ENCODE measurements around the gene CSH2. TPM values are rescaled to one million over a fixed set of nuclear protein-coding genes. Genes with fewer than 3 reads are reported as not detected.
"Not testable (repeated sequence)": the region's sequence is repeated elsewhere in the genome, so short reads cannot be mapped to it uniquely, and the experiment has no call there.

Gene CSH2
- total RNA-seq, 1 experiment from 2014 or later = not detected

DNA sequence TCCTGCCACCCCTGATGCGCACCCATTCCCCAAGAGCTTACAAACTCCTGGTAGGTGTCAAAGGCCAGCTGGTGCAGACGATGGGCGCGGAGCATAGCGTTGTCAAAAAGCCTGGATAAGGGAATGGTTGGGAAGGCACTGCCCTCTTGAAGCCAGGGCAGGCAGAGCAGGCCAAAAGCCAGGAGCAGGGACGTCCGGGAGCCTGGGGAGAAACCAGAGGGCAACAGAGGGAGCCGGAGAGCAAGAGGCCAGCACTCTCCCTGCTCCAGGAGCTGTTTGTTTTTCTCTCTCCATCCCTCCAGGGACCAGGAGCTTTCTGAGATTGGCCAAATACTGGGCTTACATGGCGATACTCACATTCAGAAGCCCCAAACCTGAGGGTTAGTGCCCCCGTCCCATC is 44.8 kb upstream of the CSH2 start:
- intact Hi-C loops (cut with micrococcal nuclease) = loop anchor here (2.0 to 10.0 kb wide), 3 partner anchors 72 to 366 kb away; no protein-coding TSS in a partner anchor
- ChIA-PET POLR2A (interaction anchor here (0.6 kb wide), 1 partner anchor 195 kb away, joined by 3 read pairs; no protein-coding TSS in a partner anchor), CTCF (interaction anchor here (0.7 to 5.0 kb wide), 17 partner anchors 10 to 502 kb away, joined by 3 to 63 read pairs (median 6); partner anchors contain the start of gene CD79B)
- Mint-ChIP-seq H3K36me3 (ENCODE audit: insufficient read depth, unreplicated experiment) (no peaks in the 10 kb centered on the region), H3K4me3 (ENCODE audit: unreplicated experiment) (no peak overlapping the region), H3K27ac (ENCODE audit: low read depth, unreplicated experiment) (no peak overlapping the region), H3K4me1 (ENCODE audit: insufficient read depth, unreplicated experiment) (peaks cover 5% of the 10 kb centered on the region), H3K9me3 (ENCODE audit: unreplicated experiment) (no peaks in the 10 kb centered on the region), H3K27me3 (ENCODE audit: insufficient read depth, unreplicated experiment) (peaks cover 13% of the 10 kb centered on the region)
- no TSS peak for BruUV-seq (replicated peaks)
- TF ChIP-seq, protein P1, sequence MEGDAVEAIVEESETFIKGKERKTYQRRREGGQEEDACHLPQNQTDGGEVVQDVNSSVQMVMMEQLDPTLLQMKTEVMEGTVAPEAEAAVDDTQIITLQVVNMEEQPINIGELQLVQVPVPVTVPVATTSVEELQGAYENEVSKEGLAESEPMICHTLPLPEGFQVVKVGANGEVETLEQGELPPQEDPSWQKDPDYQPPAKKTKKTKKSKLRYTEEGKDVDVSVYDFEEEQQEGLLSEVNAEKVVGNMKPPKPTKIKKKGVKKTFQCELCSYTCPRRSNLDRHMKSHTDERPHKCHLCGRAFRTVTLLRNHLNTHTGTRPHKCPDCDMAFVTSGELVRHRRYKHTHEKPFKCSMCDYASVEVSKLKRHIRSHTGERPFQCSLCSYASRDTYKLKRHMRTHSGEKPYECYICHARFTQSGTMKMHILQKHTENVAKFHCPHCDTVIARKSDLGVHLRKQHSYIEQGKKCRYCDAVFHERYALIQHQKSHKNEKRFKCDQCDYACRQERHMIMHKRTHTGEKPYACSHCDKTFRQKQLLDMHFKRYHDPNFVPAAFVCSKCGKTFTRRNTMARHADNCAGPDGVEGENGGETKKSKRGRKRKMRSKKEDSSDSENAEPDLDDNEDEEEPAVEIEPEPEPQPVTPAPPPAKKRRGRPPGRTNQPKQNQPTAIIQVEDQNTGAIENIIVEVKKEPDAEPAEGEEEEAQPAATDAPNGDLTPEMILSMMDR (IDR thresholded peaks at IDR 0.05; ENCODE audit: unreplicated experiment) = no peak
- DNase-seq (ENCODE audit: unreplicated experiment) = no peak

DNA sequence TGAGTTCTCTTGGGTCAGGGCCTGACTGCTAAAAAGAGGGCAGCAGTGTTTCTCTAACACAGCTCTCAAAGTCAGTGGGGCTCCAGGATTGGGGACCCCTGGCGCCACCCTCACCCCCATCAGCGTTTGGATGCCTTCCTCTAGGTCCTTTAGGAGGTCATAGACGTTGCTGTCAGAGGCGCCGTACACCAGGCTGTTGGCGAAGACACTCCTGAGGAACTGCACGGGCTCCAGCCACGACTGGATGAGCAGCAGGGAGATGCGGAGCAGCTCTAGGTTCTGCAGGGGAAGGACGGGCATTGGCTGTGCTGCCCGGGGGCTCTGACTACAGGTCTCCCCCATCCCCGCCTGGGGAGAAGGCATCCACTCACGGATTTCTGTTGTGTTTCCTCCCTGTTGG is 44.2 kb upstream of the CSH2 start:
- DNase-seq (ENCODE audit: unreplicated experiment) = no peak
- H3K9me3 Mint-ChIP-seq (ENCODE audit: unreplicated experiment) = no peaks in the 10 kb centered on the region
- TF ChIP-seq, protein P1 (IDR thresholded peaks at IDR 0.05; ENCODE audit: unreplicated experiment) = no peak
- BruUV-seq (replicated peaks) = no TSS peak
- no peak overlapping the region for H3K27ac Mint-ChIP-seq (ENCODE audit: low read depth, unreplicated experiment)
- ChIA-PET CTCF (interaction anchor here (1.1 to 5.0 kb wide), 6 partner anchors 11 to 293 kb away, joined by 3 to 63 read pairs (median 26); no protein-coding TSS in a partner anchor), POLR2A (interaction anchor here (0.6 kb wide), 1 partner anchor 195 kb away, joined by 3 read pairs; no protein-coding TSS in a partner anchor)
- no peak overlapping the region for H3K4me3 Mint-ChIP-seq (ENCODE audit: unreplicated experiment)
- no peaks in the 10 kb centered on the region for H3K36me3 Mint-ChIP-seq (ENCODE audit: insufficient read depth, unreplicated experiment)
- peaks cover 13% of the 10 kb centered on the region for H3K27me3 Mint-ChIP-seq (ENCODE audit: insufficient read depth, unreplicated experiment)
- intact Hi-C loops (cut with micrococcal nuclease) = loop anchor here (2.0 to 10.0 kb wide), 3 partner anchors 73 to 367 kb away; no protein-coding TSS in a partner anchor
- peaks cover 5% of the 10 kb centered on the region for H3K4me1 Mint-ChIP-seq (ENCODE audit: insufficient read depth, unreplicated experiment)

DNA sequence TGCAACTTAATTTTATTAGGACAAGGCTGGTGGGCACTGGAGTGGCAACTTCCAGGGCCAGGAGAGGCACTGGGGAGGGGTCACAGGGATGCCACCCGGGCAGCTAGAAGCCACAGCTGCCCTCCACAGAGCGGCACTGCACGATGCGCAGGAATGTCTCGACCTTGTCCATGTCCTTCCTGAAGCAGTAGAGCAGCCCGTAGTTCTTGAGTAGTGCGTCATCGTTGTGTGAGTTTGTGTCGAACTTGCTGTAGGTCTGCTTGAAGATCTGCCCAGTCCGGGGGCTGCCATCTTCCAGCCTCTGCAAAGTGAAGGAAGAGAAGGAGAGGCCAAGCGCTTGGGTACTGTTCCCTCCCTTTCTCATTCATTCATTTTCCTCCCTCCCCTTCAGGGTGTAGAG is 43.7 kb upstream of the CSH2 start:
- H3K36me3 Mint-ChIP-seq (ENCODE audit: insufficient read depth, unreplicated experiment); BruUV-seq (replicated peaks); POLR2A ChIA-PET; H3K27ac Mint-ChIP-seq (ENCODE audit: low read depth, unreplicated experiment); DNase-seq (ENCODE audit: unreplicated experiment); H3K4me3 Mint-ChIP-seq (ENCODE audit: unreplicated experiment); H3K9me3 Mint-ChIP-seq (ENCODE audit: unreplicated experiment); H3K4me1 Mint-ChIP-seq (ENCODE audit: insufficient read depth, unreplicated experiment): not testable (repeated sequence)
- CTCF ChIA-PET = interaction anchor here (3.5 to 5.0 kb wide), 3 partner anchors 109 to 216 kb away, joined by 33 to 63 read pairs (median 40); no protein-coding TSS in a partner anchor
- intact Hi-C loops (cut with micrococcal nuclease) = loop anchor here (10.0 kb wide), 1 partner anchor 368 kb away; no protein-coding TSS in a partner anchor
- H3K27me3 Mint-ChIP-seq (ENCODE audit: insufficient read depth, unreplicated experiment) = peaks cover 13% of the 10 kb centered on the region

DNA sequence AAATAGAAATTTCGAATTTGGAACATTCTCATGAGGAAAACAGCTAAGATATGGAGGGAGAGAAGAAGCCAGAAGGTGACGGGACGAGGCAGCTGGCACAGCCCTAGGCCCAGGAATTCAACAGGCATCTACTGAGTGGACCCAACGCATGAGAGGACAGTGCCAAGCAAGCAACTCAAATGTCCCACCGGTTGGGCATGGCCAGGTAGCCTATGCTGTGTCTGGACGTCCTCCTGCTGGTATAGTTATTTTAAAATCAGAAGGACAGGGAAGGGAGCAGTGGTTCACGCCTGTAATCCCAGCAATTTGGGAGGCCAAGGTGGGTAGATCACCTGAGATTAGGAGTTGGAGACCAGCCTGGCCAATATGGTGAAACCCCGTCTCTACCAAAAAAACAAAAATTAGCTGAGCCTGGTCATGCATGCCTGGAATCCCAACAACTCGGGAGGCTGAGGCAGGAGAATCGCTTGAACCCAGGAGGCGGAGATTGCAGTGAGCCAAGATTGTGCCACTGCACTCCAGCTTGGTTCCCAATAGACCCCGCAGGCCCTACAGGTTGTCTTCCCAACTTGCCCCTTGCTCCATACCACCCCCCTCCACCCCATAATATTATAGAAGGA is 43.2 kb upstream of the CSH2 start:
- H3K36me3 Mint-ChIP-seq (ENCODE audit: insufficient read depth, unreplicated experiment) = peaks cover 6% of the 10 kb centered on the region
- peaks cover 13% of the 10 kb centered on the region for H3K27me3 Mint-ChIP-seq (ENCODE audit: insufficient read depth, unreplicated experiment)
- H3K4me3 Mint-ChIP-seq (ENCODE audit: unreplicated experiment) = no peak overlapping the region
- BruUV-seq (replicated peaks) = no TSS peak
- ChIA-PET CTCF (interaction anchor here (0.6 to 5.0 kb wide), 4 partner anchors 10 to 217 kb away, joined by 3 to 40 read pairs (median 18); no protein-coding TSS in a partner anchor), POLR2A (interaction anchor here (1.2 kb wide), 1 partner anchor 217 kb away, joined by 4 read pairs; no protein-coding TSS in a partner anchor)
- H3K9me3 Mint-ChIP-seq (ENCODE audit: unreplicated experiment) = no peaks in the 10 kb centered on the region
- H3K4me1 Mint-ChIP-seq (ENCODE audit: insufficient read depth, unreplicated experiment) = peaks cover 5% of the 10 kb centered on the region
- no peak for DNase-seq (ENCODE audit: unreplicated experiment)
- intact Hi-C loops (cut with micrococcal nuclease) = loop anchor here (10.0 kb wide), 1 partner anchor 368 kb away; no protein-coding TSS in a partner anchor
- TF ChIP-seq, protein P1 (IDR thresholded peaks at IDR 0.05; ENCODE audit: unreplicated experiment) = no peak
- H3K27ac Mint-ChIP-seq (ENCODE audit: low read depth, unreplicated experiment) = no peak overlapping the region

DNA sequence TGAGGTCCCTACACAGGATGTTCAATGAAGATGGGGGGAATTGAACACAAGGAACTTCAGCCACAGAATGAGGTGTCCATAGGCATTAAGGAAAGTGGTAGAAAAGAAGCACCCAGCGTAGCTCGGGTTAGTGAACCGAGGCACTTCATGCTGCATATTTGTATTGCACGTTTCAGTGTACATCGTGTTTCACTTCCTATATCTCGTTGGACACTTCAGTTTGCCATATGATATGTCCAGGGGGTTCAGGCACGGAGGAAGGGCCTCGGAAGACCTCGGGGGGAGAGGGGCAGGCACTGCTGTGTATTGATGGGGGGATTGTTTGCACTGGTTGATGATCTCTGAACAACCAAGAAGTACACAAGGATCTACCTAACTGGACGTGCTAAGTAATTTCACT is 42.3 kb upstream of the CSH2 start:
- ChIA-PET POLR2A (interaction anchor here (1.2 kb wide), 1 partner anchor 218 kb away, joined by 4 read pairs; no protein-coding TSS in a partner anchor), CTCF (interaction anchor here (0.7 to 5.0 kb wide), 3 partner anchors 110 to 217 kb away, joined by 3 to 40 read pairs (median 3); no protein-coding TSS in a partner anchor)
- H3K9me3 Mint-ChIP-seq (ENCODE audit: unreplicated experiment); BruUV-seq (replicated peaks); H3K36me3 Mint-ChIP-seq (ENCODE audit: insufficient read depth, unreplicated experiment); H3K27ac Mint-ChIP-seq (ENCODE audit: low read depth, unreplicated experiment); H3K4me3 Mint-ChIP-seq (ENCODE audit: unreplicated experiment); H3K4me1 Mint-ChIP-seq (ENCODE audit: insufficient read depth, unreplicated experiment); DNase-seq (ENCODE audit: unreplicated experiment): not testable (repeated sequence)
- intact Hi-C loops (cut with micrococcal nuclease) = loop anchor here (10.0 kb wide), 1 partner anchor 369 kb away; no protein-coding TSS in a partner anchor
- H3K27me3 Mint-ChIP-seq (ENCODE audit: insufficient read depth, unreplicated experiment) = peaks cover 13% of the 10 kb centered on the region
